Heart left ventricle (tissue), 13 donors: ENCODE data around the gene MYO5B.

Experiments
- POLR2A ChIP-seq, 2 donors: fragments of 450-650 bp; IDR thresholded peaks; one replicate each; pipeline ENCODE4 v1.6.1; 2017; ENCODE audit warnings: antibody characterized with exemption in 2 of 2, mild to moderate bottlenecking in 2 of 2, moderate library complexity in 2 of 2
- TF ChIP-seq, protein P1 (sequence below), 12 donors: fragments of 200-600 bp; sonication (generic) in 4 of 12; IDR thresholded peaks; one replicate each; pipeline versions ENCODE4 v1.5.0 to v1.8.0; 2018 to 2022; ENCODE audit warnings: antibody characterized with exemption in 12 of 12, mild to moderate bottlenecking in 5 of 12
- donor health status: ischemic (EF 13 %, LVEDD 7.1; RV severe dilation, severe dysfunction).
- donor health status: DM: no; HTN: yes; CAD: no.
- donor health status: DM: no; HTN: no; CAD: no.
- donor health status: ischemic (EF 25% LVEDD 6.9; RV normal size, moderate dysfunction).
- donor health status: ischemic (EF 25% LVEDD 5.7; RV mildly dilated, moderate dysfunction).
- donor health status: ischemic (EF 35%, LVEDD 5.7; RV mildly dilated, moderate dysfunction).
- donor health status: nonischemic (EF 11% LVEDD 7.7; RV severe dilation, severe dysfunction).
- donor health status: DM: yes; HTN: yes; CAD: no.
- donor health status: PGD.
- donor health status: ischemic (EF 29% LVEDD 5.4; RV normal size, mild dysfunction).
- donor health status: nonischemic (EF 23%, LVEDD 6.1; RV moderate dilation, normal function).

DNA sequence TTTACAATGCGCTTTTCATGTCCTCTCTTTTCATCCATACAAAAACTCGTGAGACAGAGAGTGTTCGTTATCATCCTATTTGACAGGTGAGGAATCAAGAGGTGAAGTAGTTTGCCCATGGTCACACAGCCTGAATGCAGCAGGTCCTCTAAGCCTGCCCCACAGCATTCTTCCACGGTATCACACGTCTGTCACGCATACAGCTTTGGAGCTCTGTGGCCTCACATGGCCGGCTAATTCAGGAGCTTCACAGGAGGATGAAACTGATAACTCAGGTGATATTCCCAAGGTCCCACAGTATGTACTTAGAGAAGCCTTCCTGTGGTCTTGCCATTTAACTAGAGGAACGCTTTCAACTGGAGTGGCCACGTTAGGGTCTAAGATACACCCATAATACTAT, 59.0 kb downstream of the MYO5B start:
- TF ChIP-seq, protein P1, sequence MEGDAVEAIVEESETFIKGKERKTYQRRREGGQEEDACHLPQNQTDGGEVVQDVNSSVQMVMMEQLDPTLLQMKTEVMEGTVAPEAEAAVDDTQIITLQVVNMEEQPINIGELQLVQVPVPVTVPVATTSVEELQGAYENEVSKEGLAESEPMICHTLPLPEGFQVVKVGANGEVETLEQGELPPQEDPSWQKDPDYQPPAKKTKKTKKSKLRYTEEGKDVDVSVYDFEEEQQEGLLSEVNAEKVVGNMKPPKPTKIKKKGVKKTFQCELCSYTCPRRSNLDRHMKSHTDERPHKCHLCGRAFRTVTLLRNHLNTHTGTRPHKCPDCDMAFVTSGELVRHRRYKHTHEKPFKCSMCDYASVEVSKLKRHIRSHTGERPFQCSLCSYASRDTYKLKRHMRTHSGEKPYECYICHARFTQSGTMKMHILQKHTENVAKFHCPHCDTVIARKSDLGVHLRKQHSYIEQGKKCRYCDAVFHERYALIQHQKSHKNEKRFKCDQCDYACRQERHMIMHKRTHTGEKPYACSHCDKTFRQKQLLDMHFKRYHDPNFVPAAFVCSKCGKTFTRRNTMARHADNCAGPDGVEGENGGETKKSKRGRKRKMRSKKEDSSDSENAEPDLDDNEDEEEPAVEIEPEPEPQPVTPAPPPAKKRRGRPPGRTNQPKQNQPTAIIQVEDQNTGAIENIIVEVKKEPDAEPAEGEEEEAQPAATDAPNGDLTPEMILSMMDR (IDR thresholded peaks at IDR 0.05): no peak
- TF ChIP-seq POLR2A (IDR thresholded peaks at IDR 0.05): no peak
